SK-N-MC (cell line): Measurements from ENCODE around the gene INPP4B.

Experiments
- EZH2 ChIP-seq: fragments of 200-600 bp; sonication (generic); IDR thresholded peaks from one replicate; pipeline ENCODE4 v1.6.1; 2017; ENCODE audit warnings: antibody characterized with exemption
- POLR2AphosphoS5 ChIP-seq: IDR thresholded peaks from 2 replicates; pipeline ENCODE4 v1.6.1; 2012; ENCODE audit warnings: mild to moderate bottlenecking, low read depth, low read length, borderline replicate concordance

GRCh38 chr4:142778430-142778829 lies 67.7 kb downstream of the INPP4B start:
- TF ChIP-seq POLR2AphosphoS5 (no peak), EZH2 (no peak)
